Loucy (cell line): Measurements from ENCODE around the gene MYOD1.
A peak's percentile ranks its signal among the peaks of the same experiment; 100 is the strongest.

Source experiments
- H2AFZ ChIP-seq: fragments of 200-600 bp; sonication (generic); 2 replicates; pipeline ENCODE4 v1.6.0; 2016; ENCODE audit warnings: antibody characterized with exemption, mild to moderate bottlenecking, low read length, moderate library complexity
- H3F3A ChIP-seq: fragments of 200-600 bp; 2 replicates; pipeline ENCODE4 v1.6.0; 2016; ENCODE audit warnings: antibody characterized with exemption, low read depth, mild to moderate bottlenecking
- H3K27me3 ChIP-seq: fragments of 200-600 bp; sonication (generic); 2 replicates; pipeline ENCODE4 v1.6.1; 2014; ENCODE audit warnings: low read length, mild to moderate bottlenecking; ENCODE audit not compliant: insufficient read depth, poor library complexity, severe bottlenecking
- H3K36me3 ChIP-seq: fragments of 200-600 bp; sonication (generic); 2 replicates; pipeline ENCODE4 v1.6.1; 2016; ENCODE audit warnings: low read length; ENCODE audit not compliant: insufficient read depth
- H3K4me1 ChIP-seq: fragments of 200-600 bp; sonication (generic); 2 replicates; pipeline ENCODE4 v1.5.1; 2014; ENCODE audit warnings: low read length, mild to moderate bottlenecking; ENCODE audit not compliant: insufficient read depth, poor library complexity, severe bottlenecking
- H3K4me2 ChIP-seq: fragments of 200-600 bp; sonication (generic); 2 replicates; pipeline ENCODE4 v1.6.0; 2014; ENCODE audit warnings: antibody characterized with exemption, low read length, low read depth, mild to moderate bottlenecking; ENCODE audit not compliant: poor library complexity, severe bottlenecking
- H3K4me3 ChIP-seq: fragments of 200-600 bp; sonication (generic); 2 replicates; pipeline ENCODE4 v1.5.1; 2014; ENCODE audit warnings: low read length, mild to moderate bottlenecking, mixed read lengths; ENCODE audit not compliant: poor library complexity, severe bottlenecking
- H3K79me2 ChIP-seq: fragments of 200-600 bp; sonication (generic); 2 replicates; pipeline ENCODE4 v1.6.1; 2014; ENCODE audit warnings: low read length; ENCODE audit not compliant: insufficient read depth
- H3K9ac ChIP-seq: fragments of 200-600 bp; sonication (generic); 2 replicates; pipeline ENCODE4 v1.6.0; 2014; ENCODE audit warnings: mild to moderate bottlenecking, low read depth, low read length, moderate library complexity; ENCODE audit not compliant: poor library complexity, severe bottlenecking
- H3K9me2 ChIP-seq: fragments of 200-600 bp; sonication (generic); replicated peaks from 2 replicates; pipeline ENCODE4 v1.6.1; 2016; ENCODE audit warnings: low read depth, low read length, mixed read lengths
- H3K9me3 ChIP-seq: fragments of 200-600 bp; sonication (generic); 2 replicates; pipeline ENCODE4 v1.6.1; 2014; ENCODE audit warnings: mild to moderate bottlenecking, antibody characterized with exemption, low read length, low read depth; ENCODE audit not compliant: insufficient read depth
- H4K20me1 ChIP-seq: fragments of 200-600 bp; sonication (generic); 2 replicates; pipeline ENCODE4 v1.6.0; 2014; ENCODE audit warnings: antibody characterized with exemption, low read length, mild to moderate bottlenecking; ENCODE audit not compliant: insufficient read depth, poor library complexity, severe bottlenecking
- CTCF ChIP-seq: fragments of 200-600 bp; sonication (generic); conservative IDR thresholded peaks from 2 replicates; pipeline ENCODE4 v1.5.1; 2014; ENCODE audit warnings: mild to moderate bottlenecking, antibody characterized with exemption, low read length
- EZH2phosphoT487 ChIP-seq: fragments of 200-600 bp; IDR thresholded peaks from 2 replicates; pipeline ENCODE4 v1.6.1; 2018; ENCODE audit warnings: antibody characterized with exemption, mild to moderate bottlenecking, moderate library complexity, borderline replicate concordance

Gene MYOD1

GRCh38 chr11:17762309-17762974, 43.1 kb downstream of the MYOD1 start:
- Histone ChIP-seq H3K27me3 (no peaks in the 10 kb centered on the region), H3K79me2 (no peaks in the 10 kb centered on the region), H3K4me1 (no peaks in the 10 kb centered on the region), H3K9me2 (no peaks in the 10 kb centered on the region), H3K9ac (no peak overlapping the region), H3K4me3 (no peak overlapping the region), H3K9me3 (no peaks in the 10 kb centered on the region), H3K36me3 (no peaks in the 10 kb centered on the region), H3F3A (no peaks in the 10 kb centered on the region), H3K4me2 (no peak overlapping the region), H4K20me1 (no peaks in the 10 kb centered on the region), H2AFZ (no peak overlapping the region)
- TF ChIP-seq CTCF (0 out of 2 replicates have a peak, but pooled peaks have one; percentile 8), EZH2phosphoT487 (no peak)

GRCh38 chr11:17763244-17763643, 43.9 kb downstream of the MYOD1 start:
- Histone ChIP-seq H3K4me3 (no peak overlapping the region), H3K27me3 (no peaks in the 10 kb centered on the region), H3K9ac (no peak overlapping the region), H2AFZ (no peak overlapping the region), H3K4me1 (no peaks in the 10 kb centered on the region), H3F3A (no peaks in the 10 kb centered on the region), H3K36me3 (no peaks in the 10 kb centered on the region), H4K20me1 (no peaks in the 10 kb centered on the region), H3K4me2 (no peak overlapping the region), H3K9me2 (no peaks in the 10 kb centered on the region), H3K79me2 (no peaks in the 10 kb centered on the region), H3K9me3 (no peaks in the 10 kb centered on the region)
- no peak for TF ChIP-seq CTCF
- TF ChIP-seq EZH2phosphoT487: no peak

GRCh38 chr11:17763703-17764102, 44.3 kb downstream of the MYOD1 start:
- no peak overlapping the region for H3K4me2 ChIP-seq
- no peaks in the 10 kb centered on the region for H3K9me2 ChIP-seq
- no peaks in the 10 kb centered on the region for H3K9me3 ChIP-seq
- H3K27me3 ChIP-seq: no peaks in the 10 kb centered on the region
- H3F3A ChIP-seq: no peaks in the 10 kb centered on the region
- no peaks in the 10 kb centered on the region for H3K36me3 ChIP-seq
- TF ChIP-seq EZH2phosphoT487 (no peak), CTCF (no peak)
- no peak overlapping the region for H3K9ac ChIP-seq
- no peaks in the 10 kb centered on the region for H4K20me1 ChIP-seq
- H3K79me2 ChIP-seq: no peaks in the 10 kb centered on the region
- no peaks in the 10 kb centered on the region for H3K4me1 ChIP-seq
- H3K4me3 ChIP-seq: no peak overlapping the region
- no peak overlapping the region for H2AFZ ChIP-seq
